EH (cell line): ENCODE results near the gene NPR2.
A peak's percentile ranks its signal among the peaks of the same experiment; 100 is the strongest.

Experiments used
- DNase-seq: peaks from one replicate; pipeline ENCODE4 v3.0.0-alpha.2; 2015; ENCODE audit warnings: low read depth

Gene NPR2

DNA sequence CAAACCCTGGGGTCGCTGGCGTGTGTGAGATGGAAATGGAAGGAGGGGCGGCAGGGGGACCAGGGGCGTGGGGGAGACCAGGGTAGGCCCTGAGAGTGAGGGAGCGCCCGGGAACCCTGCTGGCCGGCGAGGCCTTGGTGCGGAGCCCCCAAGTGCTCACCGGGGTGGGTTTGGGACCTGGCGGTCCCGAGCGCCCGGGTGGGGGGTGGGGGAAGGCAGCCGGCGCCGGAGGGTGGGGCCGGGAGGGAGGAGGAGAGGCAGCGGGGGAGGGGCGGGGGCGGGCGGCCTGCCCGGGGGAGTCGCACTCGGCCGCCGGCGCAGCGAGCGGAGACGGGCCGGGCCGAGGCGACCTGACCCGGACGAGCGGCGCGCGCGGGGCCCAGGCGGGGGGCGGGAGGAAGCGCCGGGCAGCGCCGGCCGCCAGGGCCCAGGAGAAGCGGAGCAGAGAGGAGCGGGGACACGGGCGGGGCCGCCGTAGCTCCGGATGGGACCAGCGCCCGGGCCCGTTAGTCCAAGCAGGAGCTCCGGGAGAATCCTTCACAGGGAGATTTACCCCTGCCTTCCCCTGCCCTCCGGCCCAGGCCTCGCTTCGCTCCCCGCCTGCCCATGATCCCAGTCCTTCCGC lies at the start of gene NPR2:
TSS of gene NPR2 (plus strand) at position 295 of the 625 bp plus-strand sequence. CDS start 818 bp downstream, outside the sequence.
- peak; percentile 58 for DNase-seq

DNA sequence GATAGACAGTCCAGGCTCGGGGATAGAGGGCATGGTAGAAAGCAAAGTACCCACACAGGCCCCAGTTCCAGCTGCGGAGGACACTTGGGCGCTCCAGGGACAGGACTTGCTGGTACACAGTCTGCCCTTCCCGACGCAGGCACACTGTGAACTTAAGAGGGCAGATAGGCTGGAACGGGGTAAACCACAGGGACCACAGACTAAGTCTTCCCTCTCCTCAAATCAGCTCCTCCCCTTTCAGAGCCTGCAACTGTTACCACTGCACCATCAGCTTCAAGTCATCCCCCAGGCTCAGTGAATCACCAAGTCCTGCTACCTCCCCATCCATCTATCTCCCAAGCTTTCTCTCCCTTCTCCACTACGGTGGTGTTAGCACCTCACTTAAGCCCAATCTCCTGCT lies 49.7 kb upstream of the NPR2 start:
- DNase-seq: no peak

DNA sequence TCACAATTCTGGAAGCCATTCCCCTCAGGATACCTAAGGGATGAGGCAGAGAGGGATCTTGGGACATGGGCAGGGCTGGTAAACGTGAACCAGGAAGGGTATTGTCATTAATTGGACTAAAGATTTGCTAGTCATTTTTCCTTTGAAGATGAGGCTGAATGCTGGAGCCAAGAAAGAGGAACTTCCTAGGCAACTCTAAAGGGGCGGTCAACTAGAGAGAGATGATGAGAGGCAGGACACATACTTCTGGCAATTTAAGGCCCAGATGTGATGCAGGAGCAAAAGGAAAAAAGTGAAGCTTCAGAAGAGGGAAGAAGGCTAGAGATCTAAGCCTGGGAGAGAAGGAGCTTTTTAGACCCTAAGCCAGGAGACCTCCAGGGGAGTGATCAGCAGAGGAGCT lies 47.9 kb upstream of the NPR2 start:
- no peak for DNase-seq

- no peak for DNase-seq
Measured at GRCh38 chr9:35743880-35744518, 47.4 kb upstream of the NPR2 start.

DNA sequence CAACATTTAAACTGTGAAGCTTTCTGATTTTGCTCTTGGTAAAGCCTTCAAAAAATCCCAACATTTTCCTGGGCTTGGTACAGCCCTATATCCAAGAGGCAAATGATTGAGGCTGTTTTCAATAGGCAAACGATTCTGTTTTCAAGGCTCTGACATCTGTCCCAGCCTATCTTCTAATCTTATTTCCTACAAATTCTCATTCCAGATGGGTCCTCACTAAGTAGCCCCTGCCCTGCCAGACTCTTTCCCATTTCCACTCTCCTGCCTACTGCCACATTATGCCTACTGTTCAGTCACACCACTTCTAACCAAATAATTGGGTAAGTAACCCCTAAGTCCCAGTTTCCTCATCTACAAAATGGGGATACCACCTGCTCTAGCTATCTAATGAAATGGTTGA lies 45.8 kb upstream of the NPR2 start:
- no peak for DNase-seq

DNA sequence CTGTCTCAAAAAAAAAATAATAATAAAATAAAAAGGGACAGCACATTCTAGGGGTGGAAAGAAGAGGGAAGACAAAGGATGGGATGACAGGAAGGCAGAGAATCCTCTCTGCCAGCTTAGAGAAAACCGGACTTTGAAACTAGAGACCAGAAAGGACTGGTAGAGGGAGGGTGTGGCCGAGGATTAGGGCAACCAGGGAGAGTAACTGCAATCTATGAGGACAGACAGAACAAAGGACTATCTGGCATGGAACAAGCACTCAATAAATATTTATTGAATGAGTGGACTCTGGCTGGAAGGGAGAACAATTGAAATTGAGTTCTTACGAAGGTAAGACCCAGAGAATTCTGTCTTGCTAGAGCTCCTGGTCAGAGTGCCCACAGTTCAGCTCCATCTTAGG lies 44.8 kb upstream of the NPR2 start:
- DNase-seq: peak; percentile 13

- DNase-seq: peak; percentile 7
Measured at GRCh38 chr9:35748242-35748857, 43.0 kb upstream of the NPR2 start.

DNA sequence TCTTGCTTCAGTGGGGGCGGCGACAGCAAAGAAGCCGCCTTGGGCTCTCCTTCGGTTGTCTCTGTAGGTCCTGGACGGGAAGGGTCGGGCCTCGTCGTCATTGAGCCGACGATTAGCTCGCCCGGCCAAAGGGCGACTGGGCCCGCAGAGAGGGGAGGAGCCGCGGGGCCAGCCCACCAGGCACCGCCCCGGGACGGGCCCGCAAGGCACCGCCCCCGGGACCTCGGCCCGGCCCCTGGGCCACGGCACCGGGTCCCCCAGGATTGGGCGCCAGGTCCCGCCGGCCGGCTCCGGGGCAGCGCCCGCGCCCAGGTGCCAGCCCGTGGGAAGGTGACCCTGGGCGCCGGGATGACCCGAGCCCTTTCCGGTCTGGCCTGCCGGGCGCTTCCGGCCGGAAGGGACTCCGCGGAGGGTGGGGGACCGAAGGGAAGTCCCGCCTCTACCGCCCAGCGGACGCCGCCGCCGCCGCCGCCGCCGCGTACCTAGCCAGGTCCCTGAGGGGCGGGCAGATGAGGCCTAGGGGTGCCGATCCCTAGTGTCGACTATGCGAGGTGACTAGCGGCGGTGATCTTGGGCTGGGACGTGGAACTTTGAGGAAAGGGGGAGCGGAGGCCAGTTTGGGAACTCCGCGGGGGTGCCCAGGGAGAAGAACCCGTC lies 42.4 kb upstream of the NPR2 start, which contains the start of the genes GBA2 and RGP1:
TSS of gene GBA2 (minus strand) at position 371 of the 657 bp plus-strand sequence. CDS start 524 bp downstream, outside the sequence.
TSS of gene RGP1 (plus strand) at position 430 of the 657 bp plus-strand sequence. CDS start 469 bp downstream, outside the sequence.
- DNase-seq: peak; percentile 75

- peak; percentile 22 for DNase-seq
Measured at GRCh38 chr9:35749515-35750255, 41.7 kb upstream of the NPR2 start.

GRCh38 chr9:35750256-35750531 lies 41.2 kb upstream of the NPR2 start:
- no peak for DNase-seq

DNA sequence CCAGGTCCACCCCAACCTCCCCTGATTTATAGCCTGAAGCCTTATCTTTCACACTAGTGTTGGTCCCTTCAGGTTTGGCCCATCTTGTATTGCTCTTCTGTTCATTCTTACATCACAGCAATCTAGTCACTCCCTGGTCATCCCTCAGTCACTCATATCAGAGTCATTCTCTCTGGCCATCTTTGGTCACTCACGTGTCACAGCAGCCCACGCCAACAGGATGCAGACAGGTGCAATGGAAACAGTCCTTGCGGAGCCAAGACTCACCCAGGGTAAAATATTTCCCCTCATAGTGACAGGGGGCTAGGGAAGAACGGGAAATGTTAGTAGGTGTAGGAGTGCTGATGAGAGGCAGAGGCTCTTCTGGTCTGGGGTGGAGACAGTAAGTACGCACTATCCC lies 37.9 kb upstream of the NPR2 start:
- DNase-seq: no peak

DNA sequence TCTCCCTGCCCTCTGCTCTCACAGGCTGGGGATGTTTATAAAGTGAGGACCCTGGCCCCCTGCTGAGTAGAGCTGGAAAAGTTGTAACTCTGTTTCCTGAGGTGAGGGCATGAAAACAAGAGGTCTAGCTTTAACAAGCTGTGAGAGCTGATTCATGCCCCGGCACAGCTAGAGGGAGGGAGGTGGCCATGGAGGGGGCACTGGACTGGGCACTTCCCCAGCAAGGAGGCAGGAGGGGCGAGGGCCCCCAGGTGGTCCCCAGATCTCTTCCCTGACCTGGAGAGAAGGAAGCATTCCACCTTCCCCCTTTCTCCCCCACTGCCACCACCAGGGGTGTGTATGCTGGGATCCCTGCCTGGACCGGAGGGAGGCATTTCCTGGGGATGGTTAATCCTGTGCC lies 37.1 kb upstream of the NPR2 start, which contains the start of gene MSMP:
TSS of gene MSMP (minus strand) at position 13 of the 400 bp plus-strand sequence. CDS start 147 bp downstream, outside the sequence.
- DNase-seq: no peak

- DNase-seq: no peak
Measured at GRCh38 chr9:35755071-35755470, 36.3 kb upstream of the NPR2 start.

DNA sequence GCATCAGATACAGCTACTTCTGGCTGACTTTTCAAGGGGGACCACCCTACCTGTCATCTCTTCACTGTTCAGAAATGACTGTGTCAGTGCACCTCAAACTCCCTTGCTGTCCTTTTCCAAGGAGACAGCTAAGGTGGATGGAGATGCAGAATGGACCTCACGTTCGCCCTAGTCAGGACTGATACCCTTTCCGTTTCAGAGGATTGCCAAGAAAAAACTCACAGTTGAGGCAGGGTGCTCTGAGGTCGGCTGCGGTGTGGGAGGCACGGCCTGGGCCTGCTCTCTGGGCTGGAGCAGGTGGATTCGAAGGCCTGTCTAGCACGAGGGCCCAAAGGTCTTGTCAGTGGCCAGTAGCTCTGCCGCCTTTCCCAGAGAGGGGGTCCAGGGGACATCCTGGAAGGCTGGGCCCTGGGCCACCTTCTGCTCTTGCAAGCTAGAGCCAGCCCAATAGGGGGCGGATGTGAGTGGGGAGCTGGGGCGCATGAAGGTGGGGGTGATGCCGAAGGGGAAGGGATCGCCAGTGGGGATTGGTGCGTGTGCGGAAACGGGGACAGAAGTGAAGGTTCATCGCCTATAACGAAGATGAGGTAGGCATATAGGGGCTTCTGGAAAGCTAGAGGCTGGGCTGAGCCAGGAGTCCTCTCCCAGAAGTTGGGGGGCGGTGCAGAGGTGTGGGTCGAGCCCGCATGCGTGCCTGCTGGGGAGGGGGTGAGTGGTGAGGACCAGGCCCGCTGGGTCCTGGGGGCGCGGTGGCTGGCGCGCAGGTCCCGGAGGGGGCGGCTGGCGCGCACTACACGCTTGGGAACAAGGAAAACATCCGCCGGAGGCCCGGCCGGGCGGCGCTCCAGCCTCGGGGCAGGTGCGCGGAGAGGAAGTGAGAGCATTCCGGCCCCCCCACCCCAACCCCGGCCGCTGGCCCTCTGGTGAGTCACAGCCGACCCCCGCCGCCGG lies 34.8 kb upstream of the NPR2 start:
- peak; percentile 22 for DNase-seq

DNA sequence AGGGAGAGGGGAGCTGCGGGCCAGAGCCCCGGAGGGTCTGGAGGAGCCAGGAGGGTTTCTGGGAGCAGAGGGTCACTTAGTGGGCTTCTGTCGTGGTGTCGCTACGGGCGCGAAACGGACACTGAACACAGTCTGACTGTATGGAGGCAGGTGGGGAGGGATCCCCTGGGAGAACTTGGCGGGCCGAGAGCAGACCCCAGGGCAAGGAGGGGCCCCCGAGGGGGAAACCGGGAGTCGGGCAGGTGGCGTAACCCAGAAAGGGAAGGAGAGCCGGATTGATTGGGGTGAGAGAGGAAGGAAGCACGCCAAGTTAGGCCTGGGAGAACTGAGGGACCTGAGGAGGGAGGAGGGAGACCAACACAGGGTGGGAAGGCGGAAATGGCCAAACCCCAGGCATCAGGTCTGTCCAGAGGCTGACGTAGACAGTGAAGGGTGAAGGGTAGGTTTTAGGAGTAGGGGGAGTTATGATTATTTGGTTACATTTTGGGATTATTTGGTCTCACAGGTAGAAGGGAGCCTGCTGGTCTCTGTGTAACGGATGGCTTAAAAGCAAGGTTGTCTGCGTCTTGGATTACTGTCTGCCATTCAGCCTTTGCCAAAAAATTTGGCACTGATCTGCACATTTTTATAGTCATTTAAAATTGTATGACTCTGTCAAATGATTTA lies 34.0 kb upstream of the NPR2 start:
- peak; percentile 12 for DNase-seq

DNA sequence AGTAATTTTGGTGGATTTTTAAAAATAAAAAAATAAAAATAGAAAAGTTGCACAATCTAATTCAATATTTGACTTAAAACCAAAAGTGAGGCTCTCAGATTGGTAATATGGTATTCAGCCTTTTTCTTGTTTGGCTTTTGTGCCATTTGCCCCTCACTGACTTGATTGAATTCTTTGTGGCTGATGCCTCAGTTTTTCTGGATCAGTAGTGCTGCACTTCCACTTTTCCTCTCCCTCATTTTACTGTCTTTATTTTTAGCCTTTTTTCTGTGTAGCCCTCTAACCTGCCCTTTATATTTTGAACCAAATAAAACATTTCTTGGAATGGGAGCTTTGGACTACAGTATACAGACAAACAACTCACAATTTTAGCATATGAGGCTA lies 33.5 kb upstream of the NPR2 start:
- DNase-seq: no peak

GRCh38 chr9:35758475-35759050 lies 32.8 kb upstream of the NPR2 start:
- DNase-seq: peak; percentile 4

DNA sequence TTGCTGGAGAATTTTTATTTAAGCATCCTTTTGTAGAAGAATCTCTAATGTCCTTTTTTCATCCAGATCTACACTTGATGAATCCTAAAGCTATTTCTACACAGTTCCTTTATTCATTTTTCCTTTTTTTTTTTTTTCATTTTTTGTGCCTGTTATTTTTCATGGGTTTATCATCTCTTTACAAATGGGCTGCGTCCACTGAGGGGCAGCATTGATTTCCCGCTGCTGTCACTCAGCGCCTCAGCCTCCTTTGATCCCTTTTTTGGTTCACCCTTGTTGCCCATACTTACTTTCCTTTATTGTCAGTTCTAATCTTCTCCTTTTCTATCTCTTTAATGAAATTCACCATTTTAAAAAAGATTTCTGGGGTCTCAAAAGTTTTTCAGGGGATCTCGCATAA lies 31.6 kb upstream of the NPR2 start:
- no peak for DNase-seq

- DNase-seq: peak; percentile 60
Measured at GRCh38 chr9:35760651-35761050, 30.7 kb upstream of the NPR2 start.

- no peak for DNase-seq
Measured at GRCh38 chr9:35763181-35763580, 28.2 kb upstream of the NPR2 start.
